Tongue (tissue), 3 donors: ENCODE measurements around the gene EHHADH. TPM values are rescaled to one million over a fixed set of nuclear protein-coding genes. Genes with fewer than 3 reads are reported as not detected.

Experiments
- DNase-seq: peaks from one replicate; pipeline ENCODE4 v3.0.0-alpha.2; 2015
- small RNA-seq: library from RNA; depleted of rRNA; stranded (forward); fragments of <200 nt; gene quantifications from one replicate; pipeline ENCODE3, GENCODE V24; 2014; ENCODE audit warnings: low replicate concordance
- total RNA-seq: library from RNA; depleted of rRNA; stranded (reverse); fragments of >200 nt; gene quantifications from one replicate; pipeline ENCODE4 v1.2.3, GENCODE V29; 2014

Gene EHHADH
- total RNA-seq, 1 donor from 2014 or later = 3.8 TPM

GRCh38 chr3:185144784-185145183 is 109.1 kb downstream of the EHHADH start:
- DNase-seq = no peak

Small RNA genes within 50 kb of the gene (small RNA-seq; reads per million reads assigned to genes)
- not detected for gene MIR5588

Other genes starting within 250 kb of the EHHADH start
- 6.2 TPM for gene C3orf70, start 101.0 kb downstream of the EHHADH start, total RNA-seq
- 20.8 TPM for gene MAP3K13, start 109.1 kb upstream of the EHHADH start, total RNA-seq
- 15.6 TPM for gene TMEM41A, start 245.0 kb upstream of the EHHADH start, total RNA-seq